Osteocyte (in vitro differentiated cells): Measurements from ENCODE around the gene AATK. TPM values are rescaled to one million over a fixed set of nuclear protein-coding genes. Genes with fewer than 3 reads are reported as not detected.

Experiments
- DNase-seq: peaks from one replicate; pipeline ENCODE4 v3.0.0; 2021; ENCODE audit warnings: mixed read lengths; ENCODE audit not compliant: unreplicated experiment; ENCODE audit errors: extremely low spot score
- H3K27ac Mint-ChIP-seq: one replicate; pipeline ENCODE4 v1.8.0; 2021; ENCODE audit warnings: mild to moderate bottlenecking, mixed read lengths; ENCODE audit not compliant: unreplicated experiment
- H3K27me3 Mint-ChIP-seq: one replicate; pipeline ENCODE4 v1.8.0; 2021; ENCODE audit warnings: mixed read lengths; ENCODE audit not compliant: unreplicated experiment
- H3K36me3 Mint-ChIP-seq: one replicate; pipeline ENCODE4 v1.8.0; 2021; ENCODE audit warnings: mixed read lengths; ENCODE audit not compliant: unreplicated experiment
- H3K4me1 Mint-ChIP-seq: one replicate; pipeline ENCODE4 v1.8.0; 2021; ENCODE audit warnings: mixed read lengths; ENCODE audit not compliant: unreplicated experiment
- H3K4me3 Mint-ChIP-seq: one replicate; pipeline ENCODE4 v1.8.0; 2021; ENCODE audit warnings: mild to moderate bottlenecking, moderate library complexity, mixed read lengths; ENCODE audit not compliant: unreplicated experiment
- H3K9me3 Mint-ChIP-seq: one replicate; pipeline ENCODE4 v1.8.0; 2021; ENCODE audit warnings: mixed read lengths; ENCODE audit not compliant: unreplicated experiment
- total RNA-seq: library from RNA; stranded (reverse); gene quantifications from 2 replicates; pipeline ENCODE4 v1.2.1, GENCODE V29; 2021
- TF ChIP-seq, protein P1 (sequence below): fragments of 200-600 bp; sonication (generic); IDR thresholded peaks from 2 replicates; pipeline ENCODE4 v1.5.0; 2021; ENCODE audit warnings: antibody characterized with exemption, mild to moderate bottlenecking, moderate library complexity

The AATK gene
- total RNA-seq, 1 donor from 2014 or later: not detected

DNA sequence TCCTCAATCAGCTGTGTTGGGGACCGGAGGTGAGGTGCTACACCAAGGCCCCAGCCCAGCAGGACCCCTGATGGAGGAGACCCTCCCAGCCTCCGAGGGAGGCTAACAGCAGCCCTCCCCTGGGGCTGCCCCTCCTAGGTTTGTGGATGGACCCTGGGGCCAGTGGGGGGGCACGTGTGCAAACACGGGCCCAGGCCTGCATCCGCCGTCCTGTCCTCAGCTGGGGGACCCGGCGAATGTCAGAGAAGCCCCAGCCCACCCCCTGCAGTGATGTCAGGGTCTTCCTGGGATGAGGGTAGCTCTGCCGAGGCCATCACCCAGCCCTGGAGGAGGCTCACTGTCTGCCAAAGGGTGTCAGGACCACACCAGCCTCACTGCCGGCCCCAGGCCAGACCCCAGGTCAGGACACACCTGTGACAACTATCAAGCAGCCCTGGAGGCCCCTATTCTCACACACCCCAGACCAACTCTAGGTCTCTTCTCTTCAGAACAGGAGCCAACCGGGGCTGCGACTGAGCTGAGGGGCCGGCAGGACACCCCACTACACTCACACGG is 30.0 kb upstream of the AATK start:
- Mint-ChIP-seq H3K27ac (no peak overlapping the region), H3K4me1 (no peaks in the 10 kb centered on the region), H3K36me3 (no peaks in the 10 kb centered on the region), H3K9me3 (no peaks in the 10 kb centered on the region), H3K4me3 (no peak overlapping the region), H3K27me3 (no peaks in the 10 kb centered on the region)
- DNase-seq: no peak
- TF ChIP-seq, protein P1, sequence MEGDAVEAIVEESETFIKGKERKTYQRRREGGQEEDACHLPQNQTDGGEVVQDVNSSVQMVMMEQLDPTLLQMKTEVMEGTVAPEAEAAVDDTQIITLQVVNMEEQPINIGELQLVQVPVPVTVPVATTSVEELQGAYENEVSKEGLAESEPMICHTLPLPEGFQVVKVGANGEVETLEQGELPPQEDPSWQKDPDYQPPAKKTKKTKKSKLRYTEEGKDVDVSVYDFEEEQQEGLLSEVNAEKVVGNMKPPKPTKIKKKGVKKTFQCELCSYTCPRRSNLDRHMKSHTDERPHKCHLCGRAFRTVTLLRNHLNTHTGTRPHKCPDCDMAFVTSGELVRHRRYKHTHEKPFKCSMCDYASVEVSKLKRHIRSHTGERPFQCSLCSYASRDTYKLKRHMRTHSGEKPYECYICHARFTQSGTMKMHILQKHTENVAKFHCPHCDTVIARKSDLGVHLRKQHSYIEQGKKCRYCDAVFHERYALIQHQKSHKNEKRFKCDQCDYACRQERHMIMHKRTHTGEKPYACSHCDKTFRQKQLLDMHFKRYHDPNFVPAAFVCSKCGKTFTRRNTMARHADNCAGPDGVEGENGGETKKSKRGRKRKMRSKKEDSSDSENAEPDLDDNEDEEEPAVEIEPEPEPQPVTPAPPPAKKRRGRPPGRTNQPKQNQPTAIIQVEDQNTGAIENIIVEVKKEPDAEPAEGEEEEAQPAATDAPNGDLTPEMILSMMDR: no peak

DNA sequence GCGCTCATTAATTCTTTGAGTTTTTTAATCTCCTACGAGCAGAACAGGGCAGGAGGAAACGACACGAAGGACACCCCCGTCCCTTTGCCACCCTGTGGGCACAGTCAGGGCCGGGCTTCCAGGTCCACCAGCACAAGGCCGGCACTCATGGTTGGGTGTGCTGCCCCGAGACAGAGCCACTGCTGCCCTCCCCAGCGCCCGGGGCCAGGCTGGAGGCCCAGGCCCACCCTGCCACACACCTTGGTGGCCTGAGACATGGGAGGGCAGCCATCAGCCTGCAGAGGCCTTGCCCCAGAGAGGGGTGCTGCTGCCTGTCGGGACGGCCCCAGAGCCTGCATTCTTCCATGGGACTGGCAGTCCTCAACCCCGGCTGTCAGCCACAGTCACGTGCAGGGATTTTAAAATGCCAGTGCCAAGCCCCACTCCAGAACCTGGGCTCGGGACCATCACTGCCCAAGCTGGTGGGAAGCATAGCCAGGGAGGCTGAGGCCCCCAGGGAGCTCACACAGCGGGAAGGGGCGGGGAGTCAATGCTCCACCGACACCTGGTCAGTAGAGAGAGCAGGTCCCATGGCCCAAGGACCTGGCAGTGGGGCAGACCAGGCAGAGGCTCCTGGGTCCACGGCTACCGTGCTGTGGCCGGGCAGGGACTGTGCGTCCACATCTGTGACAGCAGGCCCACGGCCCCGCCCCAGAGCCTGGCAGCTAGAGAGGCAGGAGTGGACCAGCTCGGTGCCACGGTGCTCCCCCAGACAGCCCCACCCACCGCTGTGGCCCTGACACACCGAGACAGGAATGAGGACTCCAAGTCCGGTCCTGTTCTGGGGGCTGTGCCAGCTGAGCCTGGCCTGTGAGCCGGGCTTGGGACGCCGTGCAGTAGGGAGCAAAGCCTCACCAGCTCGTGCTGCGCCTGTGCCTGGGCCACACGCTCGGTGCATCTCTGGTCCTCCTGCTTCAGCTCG is 29.2 kb upstream of the AATK start:
- Mint-ChIP-seq H3K27ac (no peak overlapping the region), H3K4me1 (no peaks in the 10 kb centered on the region), H3K9me3 (no peaks in the 10 kb centered on the region), H3K36me3 (no peaks in the 10 kb centered on the region), H3K4me3 (no peak overlapping the region), H3K27me3 (no peaks in the 10 kb centered on the region)
- DNase-seq: no peak
- TF ChIP-seq, protein P1: no peak

DNA sequence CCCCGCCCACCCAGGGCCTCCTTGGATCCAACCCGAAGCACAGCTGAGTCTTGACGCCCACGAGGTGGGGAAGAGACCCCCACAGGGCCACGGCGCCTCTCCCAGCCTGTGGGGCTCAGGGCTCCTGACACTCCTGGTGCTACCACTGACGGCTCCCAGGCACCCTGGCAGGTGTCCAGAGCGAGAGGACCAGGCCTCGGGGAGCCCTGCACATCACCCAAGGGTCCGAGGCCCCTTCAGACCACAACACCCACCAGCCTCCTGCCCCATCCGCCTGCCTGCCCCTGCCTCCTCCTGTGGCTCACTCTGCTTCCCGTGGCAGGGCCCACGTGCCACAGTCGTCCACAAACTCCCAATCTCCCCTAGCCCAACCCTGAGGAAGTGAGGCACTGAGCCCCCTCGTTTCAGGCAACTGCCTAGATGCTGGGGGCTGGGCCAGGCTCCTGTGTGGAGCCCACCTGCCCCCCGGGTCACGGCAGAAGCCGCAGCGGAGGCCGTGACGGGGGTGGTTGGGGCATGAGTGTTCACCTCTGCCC is 28.3 kb upstream of the AATK start:
- TF ChIP-seq, protein P1: no peak
- no peaks in the 10 kb centered on the region for H3K27me3 Mint-ChIP-seq
- H3K4me1 Mint-ChIP-seq: no peaks in the 10 kb centered on the region

DNA sequence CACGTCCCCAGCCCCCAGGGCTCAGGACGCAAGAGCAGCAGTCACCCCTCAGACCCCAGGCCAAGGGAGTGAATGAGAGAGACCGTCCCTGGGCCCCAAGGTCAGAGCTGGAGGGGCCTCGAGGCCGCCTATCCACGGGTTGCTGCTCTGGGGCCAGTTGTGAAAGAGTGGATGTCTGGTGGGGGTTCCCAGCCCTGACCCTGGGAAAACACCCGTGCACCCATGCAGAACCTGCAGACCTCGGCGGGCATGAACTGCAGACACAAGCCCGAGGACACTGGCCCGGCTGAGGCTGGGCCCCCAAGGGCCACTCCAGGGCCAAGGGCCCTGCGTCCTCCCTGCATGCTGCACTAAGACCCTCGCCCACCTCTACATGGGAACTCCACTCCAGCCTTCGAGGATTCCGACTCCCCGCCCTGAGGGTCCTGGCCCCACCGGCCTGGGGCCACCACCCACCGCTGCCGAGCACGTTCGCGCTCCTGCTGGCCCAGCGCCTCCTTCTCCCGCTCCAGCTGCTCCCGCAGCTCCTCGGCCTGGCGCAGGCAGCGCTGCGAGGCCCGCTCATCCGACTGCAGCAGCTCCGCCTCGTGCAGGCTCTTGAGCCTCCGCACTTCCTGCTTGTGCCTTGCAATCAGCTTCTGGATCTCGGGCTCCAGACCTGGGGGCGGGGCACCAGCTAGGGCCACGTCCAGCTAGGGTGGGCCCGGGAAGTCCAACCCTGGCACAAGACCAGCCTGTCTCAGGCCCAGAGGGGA is 27.6 kb upstream of the AATK start:
- TF ChIP-seq, protein P1: no peak
- Mint-ChIP-seq H3K27ac (no peak overlapping the region), H3K36me3 (peaks cover 2% of the 10 kb centered on the region), H3K4me3 (no peak overlapping the region), H3K27me3 (no peaks in the 10 kb centered on the region), H3K9me3 (no peaks in the 10 kb centered on the region), H3K4me1 (no peaks in the 10 kb centered on the region)
- DNase-seq: no peak

More for the DNA sequence above, 28.3 kb upstream of the AATK start:
- DNase-seq: no peak
- Mint-ChIP-seq H3K9me3 (no peaks in the 10 kb centered on the region), H3K36me3 (no peaks in the 10 kb centered on the region), H3K4me3 (no peak overlapping the region), H3K27ac (no peak overlapping the region)
